ENCODE results near the gene PEX3. TPM values are rescaled to one million over a fixed set of nuclear protein-coding genes. Genes with fewer than 3 reads are reported as not detected.

Gene PEX3
- total RNA-seq, 1 experiment from 2014 or later: 20.9 TPM

GRCh38 chr6:143406673-143407072 is 43.9 kb upstream of the PEX3 start:
- CTCF ChIA-PET: no interaction called here
- no peaks in the 10 kb centered on the region for H4K20me1 ChIP-seq (ENCODE audit: insufficient read depth)
- H3K4me1 ChIP-seq (replicated peaks; ENCODE audit: insufficient read depth): peaks cover 50% of the 10 kb centered on the region
- no peak overlapping the region for H3K4me2 ChIP-seq
- H3K4me3 ChIP-seq: no peak overlapping the region
- intact Hi-C loops (cut with micrococcal nuclease; ENCODE audit: unreplicated experiment): no loop called here
- no peak overlapping the region for H2AFZ ChIP-seq
- H3K27ac ChIP-seq: no peak overlapping the region
- no peaks in the 10 kb centered on the region for H3K79me2 ChIP-seq (ENCODE audit: low read depth)
- POLR2A ChIA-PET (ENCODE audit: unreplicated experiment): no interaction called here
- peaks cover 7% of the 10 kb centered on the region for H3K9me3 ChIP-seq (ENCODE audit: insufficient read depth, low read depth)
- H3K27me3 ChIP-seq (ENCODE audit: insufficient read depth, low read depth): no peaks in the 10 kb centered on the region
- no peaks in the 10 kb centered on the region for H3K36me3 ChIP-seq (ENCODE audit: low read depth)
- BruUV-seq (replicated peaks): no TSS peak
- DNase-seq: no peak
- TF ChIP-seq CTCF (conservative IDR thresholded peaks at IDR 0.05) (no peak), EZH2 (IDR thresholded peaks at IDR 0.05; ENCODE audit: low read depth) (no peak)
- no peaks in the 10 kb centered on the region for H3K9me2 ChIP-seq (ENCODE audit: insufficient read depth)
- peaks cover 29% of the 10 kb centered on the region for H3F3A ChIP-seq (ENCODE audit: insufficient read depth, low read depth)

- no TSS peak for BruUV-seq (replicated peaks)
- no peaks in the 10 kb centered on the region for H3K27me3 ChIP-seq (ENCODE audit: insufficient read depth, low read depth)
- ChIA-PET CTCF (no interaction called here), POLR2A (ENCODE audit: unreplicated experiment) (no interaction called here)
- H3K9me2 ChIP-seq (ENCODE audit: insufficient read depth): no peaks in the 10 kb centered on the region
- H3F3A ChIP-seq (ENCODE audit: insufficient read depth, low read depth): peaks cover 26% of the 10 kb centered on the region
- peaks cover 46% of the 10 kb centered on the region for H3K4me1 ChIP-seq (replicated peaks; ENCODE audit: insufficient read depth)
- no peaks in the 10 kb centered on the region for H3K79me2 ChIP-seq (ENCODE audit: low read depth)
- DNase-seq: no peak
- TF ChIP-seq EZH2 (IDR thresholded peaks at IDR 0.05; ENCODE audit: low read depth): no peak
- TF ChIP-seq CTCF (conservative IDR thresholded peaks at IDR 0.05): no peak
- no peaks in the 10 kb centered on the region for H4K20me1 ChIP-seq (ENCODE audit: insufficient read depth)
- H3K36me3 ChIP-seq (ENCODE audit: low read depth): no peaks in the 10 kb centered on the region
- intact Hi-C loops (cut with micrococcal nuclease; ENCODE audit: unreplicated experiment): no loop called here
- peak overlapping the region; percentile 50 for H3K27ac ChIP-seq
- H2AFZ ChIP-seq: no peak overlapping the region
- peaks cover 7% of the 10 kb centered on the region; the same call in 1 of the 2 replicates for H3K9me3 ChIP-seq (ENCODE audit: insufficient read depth, low read depth)
- no peak overlapping the region for H3K4me3 ChIP-seq
- no peak overlapping the region for H3K4me2 ChIP-seq
These were observed 42.3 kb upstream of the PEX3 start for GRCh38 chr6:143408151-143408786.

DNA sequence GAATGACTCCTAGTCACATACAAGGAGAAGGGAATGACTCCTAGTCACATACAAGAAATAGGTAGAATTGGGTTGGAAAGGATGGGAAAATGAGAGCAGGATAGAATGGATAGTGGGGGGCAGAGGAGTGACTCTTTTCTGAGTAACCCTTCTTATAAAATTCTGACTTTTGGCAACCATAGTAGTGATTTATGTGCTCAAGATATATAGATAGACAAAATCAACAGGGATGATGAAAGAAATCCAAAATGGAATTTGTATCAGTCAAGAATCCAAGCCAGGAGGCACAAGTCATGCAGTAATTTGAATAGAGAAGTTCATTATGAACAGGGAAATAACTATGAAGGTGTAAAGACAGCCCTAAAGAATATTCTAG is 41.8 kb upstream of the PEX3 start:
- intact Hi-C loops (cut with micrococcal nuclease; ENCODE audit: unreplicated experiment): no loop called here
- Histone ChIP-seq H3K9me2 (ENCODE audit: insufficient read depth) (no peaks in the 10 kb centered on the region), H3F3A (ENCODE audit: insufficient read depth, low read depth) (peaks cover 26% of the 10 kb centered on the region), H2AFZ (no peak overlapping the region), H3K4me1 (replicated peaks; ENCODE audit: insufficient read depth) (peaks cover 46% of the 10 kb centered on the region), H3K36me3 (ENCODE audit: low read depth) (no peaks in the 10 kb centered on the region), H4K20me1 (ENCODE audit: insufficient read depth) (no peaks in the 10 kb centered on the region), H3K9me3 (ENCODE audit: insufficient read depth, low read depth) (peaks cover 7% of the 10 kb centered on the region; the same call in 1 of the 2 replicates), H3K4me3 (no peak overlapping the region), H3K4me2 (no peak overlapping the region), H3K27me3 (ENCODE audit: insufficient read depth, low read depth) (no peaks in the 10 kb centered on the region), H3K79me2 (ENCODE audit: low read depth) (no peaks in the 10 kb centered on the region), H3K27ac (peak overlapping the region; percentile 50)
- BruUV-seq (replicated peaks): no TSS peak
- TF ChIP-seq CTCF (conservative IDR thresholded peaks at IDR 0.05): no peak
- TF ChIP-seq EZH2 (IDR thresholded peaks at IDR 0.05; ENCODE audit: low read depth): no peak
- ChIA-PET CTCF (no interaction called here), POLR2A (ENCODE audit: unreplicated experiment) (no interaction called here)
- DNase-seq: no peak

All from PC-9 (cell line).